HFF-Myc (cell line): ENCODE data around the gene ACTL7A.

ENCODE experiments used
- DNase-seq: peaks from one replicate; pipeline ENCODE4 v3.0.0-alpha.2; 2011; ENCODE audit warnings: low read depth; ENCODE audit errors: extremely low read depth
- H3K4me3 ChIP-seq: replicated peaks from 2 replicates; pipeline ENCODE4 v1.5.1; 2011; ENCODE audit warnings: low read depth, mild to moderate bottlenecking, control low read depth, low read length
- CTCF ChIP-seq: IDR thresholded peaks from 2 replicates; pipeline ENCODE4 v1.5.1; 2012; ENCODE audit warnings: mild to moderate bottlenecking, low read depth, low read length, control low read depth; ENCODE audit errors: missing control alignments

The ACTL7A gene

GRCh38 chr9:108867829-108868228, 5.8 kb downstream of the ACTL7A start:
- no peak for DNase-seq
- H3K4me3 ChIP-seq: no peak overlapping the region
- no peak for TF ChIP-seq CTCF

GRCh38 chr9:108869092-108869725, 7.1 kb downstream of the ACTL7A start:
- no peak for DNase-seq
- TF ChIP-seq CTCF: no peak

GRCh38 chr9:108874058-108874788, 12.2 kb downstream of the ACTL7A start:
- no peak overlapping the region for H3K4me3 ChIP-seq
- TF ChIP-seq CTCF: no peak
- no peak for DNase-seq

More at GRCh38 chr9:108869092-108869725, 7.1 kb downstream of the ACTL7A start:
- H3K4me3 ChIP-seq: no peak overlapping the region

GRCh38 chr9:108876425-108876824, 14.4 kb downstream of the ACTL7A start:
- DNase-seq: no peak
- TF ChIP-seq CTCF: no peak
- no peak overlapping the region for H3K4me3 ChIP-seq

GRCh38 chr9:108877524-108877923, 15.5 kb downstream of the ACTL7A start:
- no peak for DNase-seq
- TF ChIP-seq CTCF: no peak
- H3K4me3 ChIP-seq: no peak overlapping the region

- no peak overlapping the region for H3K4me3 ChIP-seq
- no peak for TF ChIP-seq CTCF
- no peak for DNase-seq
Measured at GRCh38 chr9:108880738-108881316, 18.8 kb downstream of the ACTL7A start.
